ENCODE data around the gene LAMA3.

The LAMA3 gene, protein sequence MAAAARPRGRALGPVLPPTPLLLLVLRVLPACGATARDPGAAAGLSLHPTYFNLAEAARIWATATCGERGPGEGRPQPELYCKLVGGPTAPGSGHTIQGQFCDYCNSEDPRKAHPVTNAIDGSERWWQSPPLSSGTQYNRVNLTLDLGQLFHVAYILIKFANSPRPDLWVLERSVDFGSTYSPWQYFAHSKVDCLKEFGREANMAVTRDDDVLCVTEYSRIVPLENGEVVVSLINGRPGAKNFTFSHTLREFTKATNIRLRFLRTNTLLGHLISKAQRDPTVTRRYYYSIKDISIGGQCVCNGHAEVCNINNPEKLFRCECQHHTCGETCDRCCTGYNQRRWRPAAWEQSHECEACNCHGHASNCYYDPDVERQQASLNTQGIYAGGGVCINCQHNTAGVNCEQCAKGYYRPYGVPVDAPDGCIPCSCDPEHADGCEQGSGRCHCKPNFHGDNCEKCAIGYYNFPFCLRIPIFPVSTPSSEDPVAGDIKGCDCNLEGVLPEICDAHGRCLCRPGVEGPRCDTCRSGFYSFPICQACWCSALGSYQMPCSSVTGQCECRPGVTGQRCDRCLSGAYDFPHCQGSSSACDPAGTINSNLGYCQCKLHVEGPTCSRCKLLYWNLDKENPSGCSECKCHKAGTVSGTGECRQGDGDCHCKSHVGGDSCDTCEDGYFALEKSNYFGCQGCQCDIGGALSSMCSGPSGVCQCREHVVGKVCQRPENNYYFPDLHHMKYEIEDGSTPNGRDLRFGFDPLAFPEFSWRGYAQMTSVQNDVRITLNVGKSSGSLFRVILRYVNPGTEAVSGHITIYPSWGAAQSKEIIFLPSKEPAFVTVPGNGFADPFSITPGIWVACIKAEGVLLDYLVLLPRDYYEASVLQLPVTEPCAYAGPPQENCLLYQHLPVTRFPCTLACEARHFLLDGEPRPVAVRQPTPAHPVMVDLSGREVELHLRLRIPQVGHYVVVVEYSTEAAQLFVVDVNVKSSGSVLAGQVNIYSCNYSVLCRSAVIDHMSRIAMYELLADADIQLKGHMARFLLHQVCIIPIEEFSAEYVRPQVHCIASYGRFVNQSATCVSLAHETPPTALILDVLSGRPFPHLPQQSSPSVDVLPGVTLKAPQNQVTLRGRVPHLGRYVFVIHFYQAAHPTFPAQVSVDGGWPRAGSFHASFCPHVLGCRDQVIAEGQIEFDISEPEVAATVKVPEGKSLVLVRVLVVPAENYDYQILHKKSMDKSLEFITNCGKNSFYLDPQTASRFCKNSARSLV (N-terminal part only)

GRCh38 chr18:23689031-23689615, at the start of gene LAMA3:
LAMA3 (plus strand) TSS chr18:23689453; CDS start chr18:23689684, 231 bp downstream.
- peak; percentile 10 for DNase-seq

GRCh38 chr18:23640052-23640451, 49.2 kb upstream of the LAMA3 start:
- no peak for DNase-seq

- no peak for DNase-seq
Measured at GRCh38 chr18:23641143-23641720, 48.0 kb upstream of the LAMA3 start.

GRCh38 chr18:23641937-23642666, 47.2 kb upstream of the LAMA3 start:
- DNase-seq: no peak

- no peak for DNase-seq
Measured at GRCh38 chr18:23643815-23644490, 45.3 kb upstream of the LAMA3 start.

GRCh38 chr18:23645568-23646175, 43.6 kb upstream of the LAMA3 start:
- no peak for DNase-seq

- no peak for DNase-seq
Measured at GRCh38 chr18:23646282-23646681, 43.0 kb upstream of the LAMA3 start.

DNA sequence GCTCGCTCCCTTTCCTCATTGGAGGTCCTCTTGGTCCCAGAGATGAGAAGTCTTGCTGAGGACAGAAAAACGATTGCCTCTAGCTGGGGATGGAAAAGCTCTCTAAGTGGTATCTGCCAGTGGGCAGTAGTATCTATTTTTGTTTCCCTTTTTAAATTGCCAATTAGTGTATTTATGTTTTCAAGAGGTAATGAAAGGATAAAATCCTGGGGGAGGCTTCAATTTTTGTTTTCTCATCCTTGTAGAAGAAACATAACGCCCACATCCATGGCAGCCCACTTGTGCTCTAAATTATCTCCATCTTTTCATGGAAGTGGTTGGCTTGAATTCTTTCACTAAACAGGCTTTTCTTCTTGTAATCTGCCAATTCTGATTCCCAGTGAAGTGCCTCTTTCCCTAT, 40.8 kb upstream of the LAMA3 start:
- no peak for DNase-seq

GRCh38 chr18:23648940-23649607, 40.2 kb upstream of the LAMA3 start:
- no peak for DNase-seq

GRCh38 chr18:23650968-23651927, 38.0 kb upstream of the LAMA3 start:
- DNase-seq: no peak

GRCh38 chr18:23652232-23652631, 37.0 kb upstream of the LAMA3 start:
- DNase-seq: no peak

GRCh38 chr18:23658285-23658684, 31.0 kb upstream of the LAMA3 start:
- DNase-seq: no peak

GRCh38 chr18:23661735-23662308, 27.4 kb upstream of the LAMA3 start:
- no peak for DNase-seq

DNA sequence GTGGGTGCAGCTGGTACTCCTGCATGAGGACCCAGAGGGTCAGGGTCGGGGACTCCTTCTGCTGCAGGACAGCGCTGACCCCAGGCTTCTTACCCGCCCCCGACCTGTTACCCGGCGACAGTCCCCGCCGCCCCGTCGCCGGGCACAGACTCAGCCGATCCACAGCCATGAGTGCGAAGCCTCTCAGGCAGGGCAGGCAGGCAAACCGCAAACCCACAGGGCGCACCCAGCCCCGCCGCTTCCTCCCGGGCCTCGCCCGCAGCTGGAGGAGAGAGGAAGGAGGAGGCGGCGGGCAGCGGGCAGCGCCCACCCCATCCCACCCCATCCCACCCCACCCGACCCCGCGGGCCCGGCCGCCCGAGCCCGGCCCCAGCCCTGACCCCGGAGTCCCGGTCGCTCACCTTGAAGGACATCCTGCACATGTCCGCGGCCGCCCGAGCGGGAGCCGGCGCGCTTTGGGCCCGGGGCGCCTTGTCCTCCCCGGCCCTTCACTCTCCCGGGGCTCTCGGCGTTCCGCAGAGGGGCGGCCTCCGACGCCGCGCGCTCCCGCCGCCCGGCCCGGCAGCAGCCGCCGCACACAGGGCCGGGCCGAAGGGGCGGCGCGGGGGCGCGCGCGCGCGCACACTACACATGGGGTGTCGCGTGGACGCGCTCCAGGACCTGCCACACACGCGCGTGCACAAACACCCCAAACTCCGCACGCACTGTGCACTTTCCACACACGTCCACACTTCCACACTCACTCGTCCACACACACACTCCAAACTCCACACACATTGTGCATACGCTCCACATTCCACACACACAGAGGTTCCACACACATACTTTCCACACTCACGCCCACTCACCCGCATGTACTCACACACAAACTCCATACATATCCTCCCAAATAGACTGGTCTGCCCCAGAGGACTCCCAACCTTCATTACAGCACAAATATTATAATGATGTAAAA, 26.7 kb upstream of the LAMA3 start, which contains the start of gene ANKRD29:
TSS of gene ANKRD29 (minus strand) at position 603 of the 955 bp plus-strand sequence. CDS start at position 422, 181 bp downstream.
- DNase-seq: peak; percentile 63

GRCh38 chr18:23664674-23665073, 24.6 kb upstream of the LAMA3 start:
- DNase-seq: no peak

DNA sequence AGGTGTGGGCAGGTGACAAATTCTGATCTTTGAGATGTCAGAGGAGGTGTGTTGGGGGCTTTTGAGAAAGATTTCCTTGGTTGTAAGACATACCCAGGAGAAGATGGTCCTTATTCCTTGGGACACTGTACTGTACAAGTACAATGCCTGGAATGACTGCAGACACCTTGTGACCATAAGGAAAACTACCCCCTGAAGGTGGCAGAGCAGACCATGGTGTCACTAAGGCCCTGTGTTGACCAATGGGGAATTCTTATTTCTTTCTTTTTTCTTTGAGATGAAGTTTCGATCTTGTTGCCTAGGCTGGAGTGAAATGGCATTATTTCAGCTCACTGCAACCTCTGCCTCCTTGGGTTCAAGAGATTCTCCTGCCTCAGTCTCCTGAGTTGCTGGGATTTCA, 22.1 kb upstream of the LAMA3 start:
- DNase-seq: no peak

- DNase-seq: no peak
Measured at GRCh38 chr18:23668731-23669130, 20.5 kb upstream of the LAMA3 start.
